Stimulated activated naive CD4-positive, alpha-beta T cell treated with Interleukin-2 at 50 U/mL for 16 hours (primary cell): ENCODE data around the gene VWA2.

Experiments used
- DNase-seq: peaks from one replicate; lab custom pipeline; 2025; lab: John Stamatoyannopoulos, UW

Gene VWA2, protein sequence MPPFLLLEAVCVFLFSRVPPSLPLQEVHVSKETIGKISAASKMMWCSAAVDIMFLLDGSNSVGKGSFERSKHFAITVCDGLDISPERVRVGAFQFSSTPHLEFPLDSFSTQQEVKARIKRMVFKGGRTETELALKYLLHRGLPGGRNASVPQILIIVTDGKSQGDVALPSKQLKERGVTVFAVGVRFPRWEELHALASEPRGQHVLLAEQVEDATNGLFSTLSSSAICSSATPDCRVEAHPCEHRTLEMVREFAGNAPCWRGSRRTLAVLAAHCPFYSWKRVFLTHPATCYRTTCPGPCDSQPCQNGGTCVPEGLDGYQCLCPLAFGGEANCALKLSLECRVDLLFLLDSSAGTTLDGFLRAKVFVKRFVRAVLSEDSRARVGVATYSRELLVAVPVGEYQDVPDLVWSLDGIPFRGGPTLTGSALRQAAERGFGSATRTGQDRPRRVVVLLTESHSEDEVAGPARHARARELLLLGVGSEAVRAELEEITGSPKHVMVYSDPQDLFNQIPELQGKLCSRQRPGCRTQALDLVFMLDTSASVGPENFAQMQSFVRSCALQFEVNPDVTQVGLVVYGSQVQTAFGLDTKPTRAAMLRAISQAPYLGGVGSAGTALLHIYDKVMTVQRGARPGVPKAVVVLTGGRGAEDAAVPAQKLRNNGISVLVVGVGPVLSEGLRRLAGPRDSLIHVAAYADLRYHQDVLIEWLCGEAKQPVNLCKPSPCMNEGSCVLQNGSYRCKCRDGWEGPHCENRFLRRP

DNA sequence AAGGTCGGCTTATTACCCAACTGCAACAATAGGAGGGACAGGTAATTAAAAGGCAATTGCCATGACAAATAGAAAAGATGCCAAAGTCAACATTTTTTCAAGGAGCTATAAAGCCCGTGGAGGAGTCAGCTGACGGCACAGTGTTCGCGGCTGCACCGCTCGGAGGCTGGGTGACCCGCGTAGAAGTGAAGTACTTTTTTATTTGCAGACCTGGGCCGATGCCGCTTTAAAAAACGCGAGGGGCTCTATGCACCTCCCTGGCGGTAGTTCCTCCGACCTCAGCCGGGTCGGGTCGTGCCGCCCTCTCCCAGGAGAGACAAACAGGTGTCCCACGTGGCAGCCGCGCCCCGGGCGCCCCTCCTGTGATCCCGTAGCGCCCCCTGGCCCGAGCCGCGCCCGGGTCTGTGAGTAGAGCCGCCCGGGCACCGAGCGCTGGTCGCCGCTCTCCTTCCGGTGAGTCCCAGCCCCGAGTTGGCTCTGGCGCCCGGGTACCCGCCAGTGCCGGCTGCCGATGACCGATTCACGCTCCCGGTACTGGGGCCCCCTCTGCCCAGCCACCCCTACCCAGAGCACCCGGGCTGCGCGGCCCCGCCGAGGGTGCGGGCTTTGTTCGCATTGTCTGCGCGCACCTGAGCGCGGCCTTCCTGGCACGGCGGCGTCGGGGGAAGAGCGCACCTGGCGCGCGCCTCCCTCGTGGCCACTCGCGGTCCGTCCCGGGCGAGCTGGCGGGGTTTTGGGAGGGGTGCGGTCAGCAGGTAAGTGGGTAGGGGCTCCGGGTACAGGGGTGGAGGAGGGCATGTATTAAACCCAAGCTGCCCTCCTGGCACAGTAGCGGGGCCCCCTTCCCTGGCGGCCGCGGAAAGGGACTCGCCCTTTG, at the start of gene VWA2:
VWA2 (plus strand) TSS at position 138 of the 877 bp plus-strand sequence. CDS start 9,460 bp downstream, outside the sequence.
- DNase-seq, result no peak

DNA sequence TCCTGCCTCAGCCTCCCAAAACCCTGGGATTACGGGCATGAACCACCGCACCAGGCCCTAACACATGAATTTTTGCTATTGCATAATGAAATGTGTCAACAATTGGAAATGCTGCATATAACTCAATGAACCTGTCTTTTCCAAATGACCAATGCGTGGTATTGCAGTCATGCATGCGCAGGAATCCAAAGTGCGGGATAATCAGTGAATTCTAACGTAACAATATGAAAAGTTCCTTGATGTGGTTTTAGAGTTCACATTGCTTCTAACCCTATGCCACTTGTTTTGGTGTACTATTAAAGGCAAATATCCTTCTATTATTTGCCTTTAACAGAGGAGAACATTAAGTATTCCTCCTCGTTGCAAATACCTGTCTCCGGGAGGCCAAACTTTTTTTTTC, 49.4 kb upstream of the VWA2 start:
- no peak for DNase-seq

DNA sequence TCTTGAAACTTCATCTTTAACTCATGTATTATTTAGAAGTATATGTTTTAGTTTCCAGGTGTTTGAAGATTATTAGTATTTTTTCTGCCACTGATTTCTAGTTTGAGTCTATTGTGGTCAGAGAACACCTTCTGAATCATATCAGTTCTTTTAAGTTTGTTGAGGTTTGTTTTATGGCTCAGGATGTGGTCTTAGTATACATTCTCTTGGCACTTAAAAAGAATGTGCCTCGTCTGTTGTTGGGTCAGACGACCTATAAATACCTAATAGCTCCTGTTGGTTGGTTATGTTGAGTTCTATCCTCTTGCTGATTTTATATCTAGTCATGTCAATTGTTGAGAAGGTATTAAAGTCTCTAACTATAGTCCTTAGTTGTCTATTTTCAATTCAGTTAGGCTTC, 44.0 kb upstream of the VWA2 start:
- DNase-seq, result no peak

DNA sequence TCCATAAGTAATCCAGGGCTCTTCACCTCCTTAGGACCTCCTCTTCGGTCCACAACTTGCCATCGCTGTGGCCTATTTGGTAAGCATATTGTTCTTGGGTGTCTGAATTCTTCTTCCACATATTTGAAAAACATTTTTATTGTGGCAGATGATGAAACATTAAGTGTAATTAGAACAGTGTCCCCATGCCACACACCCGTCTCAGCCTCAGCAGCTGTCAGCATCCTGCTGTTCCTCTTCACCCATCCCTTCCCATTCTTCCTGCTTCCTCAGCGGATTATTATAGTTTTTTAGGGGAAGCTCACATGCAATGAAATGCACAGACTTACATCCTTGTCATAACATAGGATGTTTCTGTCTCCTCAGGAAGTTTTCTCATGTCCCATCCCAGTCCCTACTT, 39.8 kb upstream of the VWA2 start:
- no peak for DNase-seq

DNA sequence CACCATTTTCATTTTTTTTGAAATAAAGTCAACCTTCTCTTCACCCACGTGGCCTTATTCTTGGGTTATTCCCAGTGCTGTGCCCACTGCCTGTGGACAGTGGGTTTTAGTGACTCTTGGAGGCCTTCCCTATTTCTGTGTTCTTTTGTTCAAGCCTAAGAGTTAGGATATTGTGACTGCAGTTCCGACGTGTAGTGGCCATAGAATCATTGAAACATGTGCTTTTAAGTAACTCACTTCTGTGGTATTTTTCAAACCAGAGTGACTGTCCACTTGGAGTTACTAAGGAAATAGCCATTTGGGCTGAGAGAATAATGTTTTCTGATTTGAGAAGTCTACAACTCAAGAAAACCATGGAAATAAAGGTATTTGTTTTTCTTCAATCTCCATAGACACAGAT, 36.2 kb upstream of the VWA2 start:
- no peak for DNase-seq

DNA sequence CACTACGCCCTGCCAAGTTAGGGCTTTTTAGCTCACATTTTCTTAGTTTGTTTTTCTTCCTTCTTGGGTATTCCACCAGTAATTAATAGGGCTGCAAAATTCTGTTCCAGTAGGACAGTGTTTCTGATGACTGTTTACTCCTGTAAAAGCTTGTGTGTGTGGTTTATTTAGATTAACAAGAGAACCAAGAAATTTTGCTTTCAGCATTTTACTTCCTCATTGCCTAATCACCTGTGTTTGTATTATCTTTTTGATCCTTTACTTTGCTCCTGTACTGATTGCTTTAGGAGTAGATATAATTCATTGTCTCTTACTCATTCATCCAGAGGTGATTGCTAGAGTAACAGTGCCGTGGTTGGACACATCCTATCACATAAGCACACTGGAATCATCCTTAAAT, 32.2 kb upstream of the VWA2 start:
- DNase-seq, result no peak

DNA sequence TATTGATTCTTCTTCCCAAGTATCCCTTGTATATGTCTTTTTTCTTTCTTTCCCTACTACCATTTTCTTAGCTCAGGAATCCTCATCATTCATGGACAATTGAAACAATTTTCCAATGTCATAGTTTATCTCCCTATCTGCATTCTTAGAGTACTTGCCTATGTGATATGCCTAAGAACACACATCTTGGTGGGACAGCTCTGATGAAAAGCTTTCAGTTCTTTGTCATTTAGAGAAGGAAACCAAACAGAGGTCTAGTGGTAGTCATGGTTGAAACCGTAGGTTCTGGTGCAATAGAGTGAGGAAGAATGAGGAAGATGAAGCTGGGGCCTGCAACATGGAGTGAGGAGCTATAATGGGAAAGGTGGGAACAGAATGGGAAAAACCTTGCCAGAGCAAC, 31.7 kb upstream of the VWA2 start:
- no peak for DNase-seq

DNA sequence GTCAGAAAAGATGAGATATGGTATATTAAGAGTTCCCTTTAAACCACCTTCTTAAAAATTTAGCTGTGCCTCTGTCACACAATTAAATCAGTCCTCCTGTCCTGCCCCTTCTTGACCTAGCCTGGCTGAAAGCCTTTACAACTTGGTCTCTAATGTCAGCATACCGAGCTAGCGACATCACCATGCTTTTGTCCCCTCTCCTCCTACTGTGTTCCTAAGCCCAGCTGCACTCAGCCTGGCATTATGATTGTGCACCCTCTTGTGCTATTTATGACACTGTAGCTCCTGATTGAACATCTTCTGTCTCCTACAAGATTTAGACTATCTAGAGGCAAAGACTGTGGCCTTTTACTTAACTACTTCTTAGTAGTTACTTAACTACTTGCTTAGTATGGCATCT, 30.7 kb upstream of the VWA2 start:
- DNase-seq, result no peak

DNA sequence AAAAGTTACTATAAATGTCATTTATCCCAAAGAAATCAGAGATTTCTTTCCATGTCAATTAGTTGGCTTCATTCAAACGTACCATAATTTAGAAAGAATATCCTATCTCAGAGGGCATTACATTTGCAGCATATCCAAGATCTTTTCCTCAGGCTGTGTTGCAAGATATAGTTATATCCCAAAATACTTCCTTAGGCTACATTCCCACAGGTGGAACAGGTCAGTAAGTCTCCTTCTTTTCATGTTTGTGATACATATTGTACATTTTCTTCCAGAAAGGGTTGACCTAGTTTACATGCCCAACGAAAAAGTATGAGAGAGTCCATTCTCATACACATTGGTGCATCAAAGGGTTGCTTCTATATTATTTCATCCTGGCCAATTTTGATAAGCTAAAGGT, 26.9 kb upstream of the VWA2 start:
- DNase-seq, result no peak

DNA sequence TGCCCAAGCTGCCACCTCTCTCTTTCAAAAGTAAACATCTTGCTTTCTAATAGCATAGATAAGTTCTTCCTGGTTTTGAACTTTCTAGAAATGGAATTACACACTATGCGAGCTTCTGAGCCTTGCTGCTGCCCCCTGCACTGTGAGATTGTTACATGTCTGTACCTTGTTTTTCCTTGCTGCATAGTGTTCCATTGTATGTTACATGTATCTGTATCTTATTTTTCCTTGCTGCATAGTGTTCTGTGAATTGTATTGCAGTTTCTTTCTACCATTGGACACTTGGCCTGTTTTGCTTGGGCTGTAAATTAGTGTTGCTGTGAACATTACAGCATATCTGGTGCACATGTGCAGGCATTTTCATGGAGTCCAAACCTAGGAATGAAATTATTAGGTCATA, 24.0 kb upstream of the VWA2 start:
- DNase-seq, result no peak

DNA sequence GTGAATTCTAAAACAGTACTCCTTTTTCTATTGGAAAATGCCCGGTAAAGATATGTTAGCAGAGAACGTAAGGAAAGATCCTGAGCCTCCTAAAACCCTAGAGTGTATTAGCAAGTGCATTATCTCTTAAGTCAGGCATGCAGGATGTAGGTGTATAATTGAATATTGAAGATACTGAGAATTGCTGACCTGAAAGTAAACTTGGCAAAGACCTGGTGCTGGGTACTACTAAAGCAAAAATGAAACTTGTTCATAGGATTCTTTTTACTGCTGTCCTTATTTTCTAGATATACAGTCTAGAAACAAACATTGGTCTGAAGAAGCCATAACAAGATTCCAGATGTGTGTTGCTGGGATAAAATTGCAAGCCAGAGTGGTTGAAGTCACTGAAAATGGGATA, 18.8 kb upstream of the VWA2 start:
- no peak for DNase-seq

DNA sequence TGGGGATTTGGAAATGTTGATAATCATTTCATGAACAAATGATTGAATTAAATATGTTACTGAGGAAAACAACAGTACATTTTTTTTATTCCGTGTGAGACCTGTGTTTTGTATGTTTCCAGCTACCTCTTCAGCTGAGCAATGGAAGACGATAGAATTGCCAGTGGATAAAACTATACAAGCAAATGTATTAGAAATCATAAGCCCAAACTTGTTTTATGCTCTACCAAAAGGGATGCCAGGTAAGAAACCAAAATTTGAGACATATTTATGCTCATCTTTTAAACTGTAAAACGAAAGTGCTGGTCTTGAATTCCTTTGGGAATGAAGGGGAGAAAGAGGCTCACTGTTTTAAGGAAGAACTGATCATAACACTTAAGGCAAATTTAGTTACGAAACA, 17.8 kb upstream of the VWA2 start:
- DNase-seq, result no peak

DNA sequence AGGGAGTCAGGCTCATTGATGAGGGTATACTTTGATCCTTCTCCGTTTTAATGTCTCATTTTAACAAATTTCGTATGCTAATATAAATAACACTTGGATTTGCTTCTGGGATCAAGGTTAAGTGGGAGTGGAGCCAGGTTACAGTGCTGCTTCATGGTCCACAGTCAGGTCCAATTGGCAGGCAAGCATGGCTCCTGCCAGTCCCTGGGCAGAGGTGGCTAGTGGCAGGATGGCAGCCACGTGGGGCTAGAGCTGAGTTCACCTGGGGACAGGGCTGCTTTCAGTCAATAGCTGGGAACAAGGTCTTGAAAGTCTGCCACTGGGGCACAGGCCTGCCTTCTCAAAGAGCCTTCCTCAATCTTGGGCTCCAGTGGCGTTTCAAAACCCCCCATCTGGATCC, 16.0 kb upstream of the VWA2 start:
- DNase-seq, result no peak

DNA sequence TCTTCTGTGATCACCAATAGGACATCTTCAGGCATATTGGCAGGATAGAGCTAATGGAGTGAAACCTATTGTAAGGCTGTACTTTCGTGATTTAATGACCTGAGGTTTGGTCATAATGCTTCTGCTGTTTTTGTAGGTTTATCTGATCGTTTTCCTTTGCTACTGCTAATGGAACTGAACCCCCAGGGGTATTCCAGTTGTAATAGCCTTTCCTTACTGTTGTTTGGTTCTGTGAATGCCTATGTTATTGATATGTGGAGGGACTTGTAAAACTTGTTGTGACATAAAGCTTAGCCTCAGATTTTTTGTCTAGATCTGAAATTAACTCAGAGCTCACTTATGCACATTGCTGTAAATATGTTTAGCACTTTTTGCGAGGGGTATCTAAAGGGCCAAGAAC, 10.9 kb upstream of the VWA2 start:
- DNase-seq, result no peak

DNA sequence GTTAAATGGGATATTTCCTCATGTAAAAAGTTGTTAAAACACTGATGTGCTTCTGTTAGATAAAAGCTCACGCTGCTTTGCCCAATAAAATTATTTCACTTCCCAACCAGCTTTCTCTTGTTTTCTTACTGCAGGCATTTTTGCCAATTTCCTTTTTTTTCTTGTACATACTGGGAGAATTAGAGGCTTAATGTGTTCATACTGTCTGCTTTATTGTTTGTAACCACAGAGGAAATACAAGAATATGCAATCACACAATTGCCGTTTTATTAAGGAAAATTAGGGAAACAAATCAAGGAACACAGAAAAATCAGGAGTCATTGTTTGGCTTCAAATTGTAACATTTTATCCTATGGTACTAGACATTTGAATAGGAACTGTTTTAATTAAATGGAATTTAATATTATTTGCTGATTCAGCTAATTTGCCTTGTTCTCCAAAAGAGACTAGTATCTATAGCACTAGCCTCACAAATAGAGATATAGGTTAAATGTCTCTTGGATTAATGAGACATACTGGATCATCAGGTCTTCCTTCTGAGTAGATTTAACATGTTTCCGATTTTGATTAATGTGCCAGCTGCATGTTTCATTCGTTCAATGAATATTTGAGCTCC, 6.4 kb upstream of the VWA2 start:
- no peak for DNase-seq

DNA sequence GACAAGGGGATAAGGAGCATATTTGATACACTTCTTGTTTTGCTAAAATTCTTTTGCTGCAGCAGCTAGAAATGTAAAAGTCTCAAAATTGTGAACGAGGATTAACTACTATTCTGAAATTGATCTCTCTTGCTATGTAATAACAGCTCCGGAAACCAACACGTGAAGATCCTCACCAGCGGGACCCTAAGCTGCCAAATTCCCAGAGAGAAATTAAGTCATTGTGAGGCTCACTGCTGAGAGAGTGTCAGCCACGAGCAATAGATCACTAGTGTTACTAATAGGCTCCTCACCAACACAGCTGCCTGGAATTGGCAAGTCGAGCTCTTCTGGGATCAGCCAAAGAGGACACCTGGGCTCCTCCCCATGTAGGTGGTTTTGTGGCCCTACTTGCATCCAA, 5.6 kb upstream of the VWA2 start:
- DNase-seq, result no peak

DNA sequence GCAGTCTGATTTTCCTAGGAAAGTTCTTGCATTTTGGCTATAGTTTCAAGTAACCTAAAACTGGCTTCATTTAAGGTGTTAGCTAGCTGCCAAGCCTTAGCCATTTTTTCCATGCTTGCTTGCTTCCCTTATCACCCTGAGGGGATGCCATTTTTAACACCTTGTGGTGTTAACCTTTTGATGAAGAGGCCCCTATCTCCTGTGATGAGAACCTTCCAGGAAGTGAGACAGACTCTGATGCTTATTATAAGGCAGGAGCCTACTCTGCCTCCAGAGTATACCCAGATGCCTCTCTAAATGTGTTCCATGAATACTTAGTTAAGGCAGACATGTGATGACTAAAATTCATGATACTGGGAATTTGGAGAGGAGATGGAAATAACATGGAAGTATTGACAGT, 4.9 kb upstream of the VWA2 start:
- no peak for DNase-seq

DNA sequence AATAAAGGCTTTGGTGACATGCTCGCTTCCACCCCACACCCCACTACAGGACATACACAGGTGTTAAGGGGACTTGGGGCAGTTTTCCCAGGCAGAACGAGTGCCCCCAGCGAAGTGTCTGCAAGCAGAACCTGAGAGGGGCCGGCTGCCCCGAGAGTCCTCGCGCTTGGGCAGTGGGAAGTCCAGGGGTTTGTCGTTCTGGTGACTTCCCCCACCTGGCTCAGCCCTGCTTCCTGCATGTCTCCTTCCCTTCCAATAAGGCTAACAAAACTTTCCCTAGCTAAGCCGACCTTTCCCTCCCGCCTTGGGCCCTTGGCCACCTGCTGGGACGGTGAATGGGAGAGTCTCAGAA, 916 bp downstream of the VWA2 start:
- no peak for DNase-seq

DNA sequence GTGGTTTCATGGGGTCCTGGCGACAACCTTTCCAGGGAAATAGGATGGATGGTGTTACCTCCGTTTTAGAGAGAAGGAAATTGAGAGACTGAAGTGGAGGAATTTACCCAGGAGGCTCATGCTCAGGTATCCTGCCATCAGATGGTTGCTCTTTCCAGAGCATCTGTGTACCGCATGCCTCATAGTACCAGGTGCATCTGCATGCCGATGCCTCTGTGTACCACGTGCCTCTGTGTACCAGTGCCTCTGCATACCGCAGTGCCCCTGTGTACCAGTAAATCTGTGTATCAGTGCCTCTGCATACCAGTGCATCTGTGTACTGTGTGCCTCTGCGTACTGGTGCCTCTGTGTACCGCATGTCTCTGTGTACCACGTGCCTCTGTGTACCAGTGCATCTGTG, 3.2 kb downstream of the VWA2 start:
- no peak for DNase-seq

DNA sequence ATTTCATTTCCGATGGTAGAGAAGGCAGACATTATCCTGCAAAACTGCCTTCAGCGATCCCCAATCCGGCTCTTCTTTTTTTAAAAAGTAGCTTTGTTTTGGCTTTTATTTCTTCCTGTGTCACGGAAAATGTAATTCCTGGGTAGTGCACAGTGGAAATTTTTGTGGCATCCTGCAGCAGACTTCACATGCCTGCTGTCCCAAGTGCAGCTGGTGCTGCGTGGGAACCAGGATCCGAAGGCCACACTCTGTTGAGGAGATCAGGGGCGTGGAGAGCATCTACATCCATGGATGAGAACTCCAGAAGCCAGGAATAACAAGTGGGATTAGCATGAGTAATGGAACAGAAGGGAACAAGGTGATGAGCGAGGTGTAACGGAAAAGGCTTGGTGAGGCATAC, 4.6 kb downstream of the VWA2 start:
- DNase-seq, result no peak

DNA sequence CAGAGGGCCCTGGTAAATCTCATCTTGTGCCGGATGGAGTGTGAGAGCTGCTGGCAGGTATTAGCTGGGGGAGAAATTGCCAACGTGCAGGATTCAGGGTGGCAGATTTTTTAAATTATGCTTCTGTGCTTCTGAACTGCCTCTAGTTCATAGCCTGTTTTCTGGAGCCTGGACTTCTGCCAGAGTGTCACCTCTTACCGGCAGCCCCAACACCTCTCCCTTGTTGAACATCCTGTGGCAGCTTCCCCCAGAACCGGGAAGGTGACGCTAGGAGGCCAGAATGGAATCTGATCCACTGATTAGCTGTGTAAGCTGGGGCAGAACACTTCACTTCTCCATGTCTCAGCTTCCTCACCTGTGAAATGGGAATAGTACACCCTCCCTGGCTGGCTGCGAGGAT, 5.1 kb downstream of the VWA2 start:
- no peak for DNase-seq

DNA sequence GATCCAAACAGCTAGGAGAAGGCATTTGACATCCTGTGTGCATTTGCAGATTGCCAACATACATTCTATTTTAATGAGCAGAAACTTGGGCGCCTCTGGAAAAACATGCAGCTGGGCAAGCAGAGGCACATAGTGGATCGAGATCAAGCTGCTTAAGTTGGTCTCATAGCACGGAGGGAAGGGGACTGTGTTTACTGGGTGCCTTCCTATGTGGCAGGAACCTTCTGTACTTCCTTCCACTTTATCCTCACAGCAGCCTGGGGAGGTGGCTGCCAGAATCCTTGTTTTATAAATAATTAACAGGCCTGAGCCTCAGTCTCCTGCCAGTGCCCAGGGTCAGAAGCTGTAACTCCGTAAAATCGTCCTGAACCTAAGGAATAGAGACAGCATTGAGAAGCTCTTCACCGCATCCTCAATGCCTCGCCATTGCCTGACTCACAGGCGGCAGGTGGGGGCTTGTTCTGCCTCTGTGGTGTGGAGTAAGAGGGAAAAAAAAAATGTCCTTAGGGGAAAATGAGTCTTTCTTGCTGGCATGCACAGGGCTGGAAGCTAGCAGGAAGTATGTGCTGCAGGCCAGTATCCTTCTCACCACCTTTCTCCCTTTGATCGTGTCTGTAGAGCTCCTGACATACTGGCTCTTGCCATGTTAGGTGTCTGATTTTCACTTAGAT, 6.2 kb downstream of the VWA2 start:
- DNase-seq, result no peak
